Endothelial cell of umbilical vein (primary cell): ENCODE measurements around the gene NRBF2. TPM values are rescaled to one million over a fixed set of nuclear protein-coding genes. Genes with fewer than 3 reads are reported as not detected.

Experiments
- BruUV-seq: library from RNA; stranded (reverse); fragments of 400-500 nt; replicated peaks from 2 replicates; lab custom pipeline; 2021; lab: Mats Ljungman, UMichigan
- CTCF ChIA-PET: fragments of 300-600, 350-600 bp; sonication (Branson Sonifier 250); formaldehyde crosslinking; loops from one replicate; lab custom pipeline; 2021; ENCODE audit warnings: antibody characterized with exemption, inconsistent platforms; lab: Charles Lee
- POLR2A ChIA-PET: fragments of 300-600, 350-600 bp; sonication (Branson Sonifier 250); formaldehyde crosslinking; loops from one replicate; lab custom pipeline; 2021; ENCODE audit warnings: antibody characterized with exemption, inconsistent platforms; lab: Charles Lee
- DNase-seq: peaks from one replicate; pipeline ENCODE4 v3.0.0-alpha.2; 2011; ENCODE audit warnings: low read depth, low spot score
- FAIRE-seq: peaks from 2 replicates; lab custom pipeline; 2011; peaks lifted over from hg19 to GRCh38; lab: Jason Lieb, UNC
- H2AFZ ChIP-seq: 2 replicates; pipeline ENCODE4 v1.6.0; 2012; ENCODE audit warnings: low read depth, low read length, control low read depth, inconsistent platforms
- H3K27ac ChIP-seq: 2 replicates; pipeline ENCODE4 v1.5.1; 2011; ENCODE audit warnings: low read depth, mild to moderate bottlenecking, control low read depth, low read length, moderate library complexity; ENCODE audit not compliant: insufficient read depth
- H3K27me3 ChIP-seq, 2 experiments: 2 replicates each; pipeline versions ENCODE4 v1.6.0 to v1.6.1; 2011; ENCODE audit warnings: low read length in 2 of 2, mixed read lengths in 1 of 2; ENCODE audit not compliant: control insufficient read depth in 2 of 2, insufficient read depth in 2 of 2
- H3K36me3 ChIP-seq, 2 experiments: 2 replicates in 1 of 2; 3 replicates in 1 of 2; pipeline ENCODE4 v1.5.1; 2011; ENCODE audit warnings: low read length in 2 of 2, mild to moderate bottlenecking in 1 of 2, moderate library complexity in 1 of 2; ENCODE audit not compliant: control insufficient read depth in 2 of 2, insufficient read depth in 2 of 2; ENCODE audit errors: extremely low read depth in 1 of 2
- H3K4me1 ChIP-seq: 3 replicates; pipeline ENCODE4 v1.5.1; 2011; ENCODE audit warnings: mild to moderate bottlenecking, low read length; ENCODE audit not compliant: control insufficient read depth, insufficient read depth; ENCODE audit errors: extremely low read depth
- H3K4me2 ChIP-seq: 2 replicates; pipeline ENCODE4 v1.6.1; 2011; ENCODE audit warnings: low read length, control low read depth, mixed read lengths; ENCODE audit not compliant: insufficient read depth
- H3K4me3 ChIP-seq, 3 experiments: fragments of 200-600 bp in 1 of 3; sonication (generic), shearing (Covaris generic) in 1 of 3; replicated peaks in 1 of 3; 2 replicates each; pipeline ENCODE4 v1.5.1; 2011 to 2016; ENCODE audit warnings: control low read depth in 3 of 3, low read length in 3 of 3, mild to moderate bottlenecking in 2 of 3, inconsistent platforms in 1 of 3, low read depth in 1 of 3, moderate library complexity in 1 of 3; ENCODE audit not compliant: insufficient read depth in 1 of 3
- H3K79me2 ChIP-seq: 2 replicates; pipeline ENCODE4 v1.6.0; 2012; ENCODE audit warnings: low read length, inconsistent platforms; ENCODE audit not compliant: control insufficient read depth, insufficient read depth
- H3K9ac ChIP-seq: replicated peaks from 2 replicates; pipeline ENCODE3; 2011; ENCODE audit warnings: low read length, control low read depth; ENCODE audit not compliant: insufficient read depth; ENCODE audit errors: extremely low read depth
- H3K9me1 ChIP-seq: replicated peaks from 3 replicates; pipeline ENCODE4 v1.6.0; 2011; ENCODE audit warnings: mild to moderate bottlenecking, low read length; ENCODE audit not compliant: control insufficient read depth, insufficient read depth; ENCODE audit errors: extremely low read depth
- H3K9me3 ChIP-seq: replicated peaks from 2 replicates; pipeline ENCODE4 v1.5.1; 2012; ENCODE audit warnings: low read length, inconsistent platforms; ENCODE audit not compliant: control insufficient read depth, insufficient read depth
- H4K20me1 ChIP-seq: replicated peaks from 2 replicates; pipeline ENCODE3; 2011; ENCODE audit warnings: mild to moderate bottlenecking, low read length; ENCODE audit not compliant: control insufficient read depth, insufficient read depth; ENCODE audit errors: extremely low read depth
- CTCF ChIP-seq, 2 donors: IDR thresholded peaks; 1 replicate in 1 of 2; 2 replicates in 1 of 2; pipeline ENCODE4 v1.5.1; 2011; ENCODE audit warnings: low read length in 2 of 2, mild to moderate bottlenecking in 2 of 2, moderate library complexity in 2 of 2, control low read depth in 1 of 2, inconsistent platforms in 1 of 2, low read depth in 1 of 2; ENCODE audit not compliant: insufficient read depth in 1 of 2; ENCODE audit errors: extremely low read depth in 1 of 2
- EZH2 ChIP-seq: IDR thresholded peaks from 2 replicates; pipeline ENCODE4 v1.6.1; 2012; ENCODE audit warnings: borderline replicate concordance, low read depth, mild to moderate bottlenecking, moderate library complexity, low read length, inconsistent platforms; ENCODE audit not compliant: severe bottlenecking
- FOS ChIP-seq: IDR thresholded peaks from 2 replicates; pipeline ENCODE4 v1.6.1; 2011; ENCODE audit warnings: mild to moderate bottlenecking, low read length, moderate library complexity, borderline replicate concordance; ENCODE audit not compliant: insufficient read depth
- GATA2 ChIP-seq: IDR thresholded peaks from 2 replicates; pipeline ENCODE4 v1.7.0; 2011; ENCODE audit warnings: low read depth, mild to moderate bottlenecking, moderate library complexity, mixed read lengths, low read length; ENCODE audit not compliant: insufficient read length, insufficient read depth
- JUN ChIP-seq: IDR thresholded peaks from 2 replicates; pipeline ENCODE4 v1.6.1; 2011; ENCODE audit warnings: borderline replicate concordance, low read depth; ENCODE audit not compliant: insufficient read length, insufficient read depth
- MYC ChIP-seq: IDR thresholded peaks from one replicate; pipeline ENCODE4 v1.6.1; 2011; ENCODE audit warnings: mild to moderate bottlenecking, low read depth, low read length
- POLR2A ChIP-seq: IDR thresholded peaks from 2 replicates; pipeline ENCODE4 v1.6.1; 2012; ENCODE audit warnings: low read depth, mild to moderate bottlenecking, control low read depth, low read length
- POLR2AphosphoS5 ChIP-seq: IDR thresholded peaks from 2 replicates; pipeline ENCODE4 v1.6.1; 2012; ENCODE audit warnings: low read depth, mild to moderate bottlenecking, control low read depth, low read length, moderate library complexity; ENCODE audit not compliant: insufficient read depth
- dilution Hi-C: fragments of 300-500 bp; cut with MboI; formaldehyde crosslinking; loops from one replicate; pipeline ENCODE4 v1.15.0; 2019; ENCODE audit warnings: low sequenced_read_pairs; ENCODE audit not compliant: extremely low pct_ligation_motif_present
- intact Hi-C: fragments of 100-400 bp; cut with micrococcal nuclease; formaldehyde crosslinking; loops from one replicate; pipeline ENCODE4 v1.10.0; 2022
- polyA plus RNA-seq, 4 experiments: library from polyadenylated mRNA; depleted of rRNA in 3 of 4; stranded (reverse) in 3 of 4; unstranded in 1 of 4; fragments of >200 nt; gene quantifications; 2 replicates each; pipeline versions ENCODE4 v1.2.1 to v1.2.3, GENCODE V29; 2011 to 2012; ENCODE audit warnings: missing spikeins in 1 of 4
- total RNA-seq: library from RNA; stranded (reverse); gene quantifications from 2 replicates; pipeline ENCODE4 v1.2.3, GENCODE V29; 2021
- TF ChIP-seq, protein P1 (sequence below): IDR thresholded peaks from 2 replicates; pipeline ENCODE4 v1.6.1; 2011; ENCODE audit not compliant: insufficient read depth, insufficient read length

The NRBF2 gene
- total and polyA plus RNA-seq, 2 donors (not counting 3 experiments of a cell fraction or from before 2014, with no cell fraction given) = 7.6 to 17.7 TPM

- H3K9me3 ChIP-seq = no peaks in the 10 kb centered on the region
- TF ChIP-seq JUN = no peak
- TF ChIP-seq CTCF (IDR thresholded peaks at IDR 0.05; ENCODE audit: extremely low read depth in 1 of 2, insufficient read depth in 1 of 2, low read depth in 1 of 2, low read length in 2 of 2) = no peak
- TF ChIP-seq GATA2 = no peak
- TF ChIP-seq FOS = no peak
- no peak for TF ChIP-seq POLR2A
- no peak for TF ChIP-seq EZH2
- no peak for TF ChIP-seq POLR2AphosphoS5
- TF ChIP-seq, protein P1, sequence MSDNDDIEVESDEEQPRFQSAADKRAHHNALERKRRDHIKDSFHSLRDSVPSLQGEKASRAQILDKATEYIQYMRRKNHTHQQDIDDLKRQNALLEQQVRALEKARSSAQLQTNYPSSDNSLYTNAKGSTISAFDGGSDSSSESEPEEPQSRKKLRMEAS = no peak
- TF ChIP-seq MYC = no peak
- POLR2A ChIA-PET = no interaction called here
- CTCF ChIA-PET = interaction anchor here (1.3 to 4.0 kb wide), 15 partner anchors 11 to 820 kb away, joined by 3 to 64 read pairs (median 10); no protein-coding TSS in a partner anchor
- FAIRE-seq (no peak), DNase-seq (no peak)
- no TSS peak for BruUV-seq
- dilution Hi-C loops = no loop called here
- H2AFZ ChIP-seq = no peak overlapping the region
- no peaks in the 10 kb centered on the region for H3K27me3 ChIP-seq
- no peaks in the 10 kb centered on the region for H3K9me1 ChIP-seq
- H4K20me1 ChIP-seq = no peaks in the 10 kb centered on the region
- intact Hi-C loops = loop anchor here (1.0 to 5.0 kb wide), 5 partner anchors 474 to 648 kb away; no protein-coding TSS in a partner anchor
- no peaks in the 10 kb centered on the region for H3K36me3 ChIP-seq
- H3K9ac ChIP-seq = no peak overlapping the region
- no peak overlapping the region for H3K4me3 ChIP-seq
- no peak overlapping the region for H3K4me2 ChIP-seq
- H3K79me2 ChIP-seq = no peaks in the 10 kb centered on the region
- no peak overlapping the region for H3K27ac ChIP-seq
- H3K4me1 ChIP-seq = no peaks in the 10 kb centered on the region
Measured at GRCh38 chr10:63084690-63085382, 48.3 kb upstream of the NRBF2 start.
